HG03025 (cell line): Measurements from ENCODE around the gene RPS3.
"Not testable (repeated sequence)": the region's sequence is repeated elsewhere in the genome, so short reads cannot be mapped to it uniquely, and the experiment has no call there.

Experiments
- ATAC-seq: cut with Tn5 transposase; IDR thresholded peaks from one replicate; pipeline ENCODE4 v1.9.1; 2021; ENCODE audit warnings: mild to moderate bottlenecking, moderate library complexity; ENCODE audit not compliant: unreplicated experiment, low FRiP score

The RPS3 gene

GRCh38 chr11:75409971-75410370 lies 10.7 kb downstream of the RPS3 start:
- ATAC-seq: not testable (repeated sequence)

- not testable (repeated sequence) for ATAC-seq
These were observed 13.8 kb downstream of the RPS3 start for GRCh38 chr11:75413146-75413545.

- no peak for ATAC-seq
These were observed 14.5 kb downstream of the RPS3 start for GRCh38 chr11:75413864-75414263.

GRCh38 chr11:75420224-75421034 lies 21.1 kb downstream of the RPS3 start:
- no peak for ATAC-seq

- no peak for ATAC-seq
These were observed 21.8 kb downstream of the RPS3 start for GRCh38 chr11:75421035-75421602.

- ATAC-seq: no peak
These were observed 22.6 kb downstream of the RPS3 start for GRCh38 chr11:75421902-75422247.

GRCh38 chr11:75422248-75423231 lies 23.2 kb downstream of the RPS3 start:
- no peak for ATAC-seq

GRCh38 chr11:75423721-75424120 lies 24.4 kb downstream of the RPS3 start:
- no peak for ATAC-seq

GRCh38 chr11:75424396-75424795 lies 25.1 kb downstream of the RPS3 start:
- no peak for ATAC-seq

GRCh38 chr11:75425422-75425821 lies 26.1 kb downstream of the RPS3 start:
- no peak for ATAC-seq

- no peak for ATAC-seq
These were observed 27.4 kb downstream of the RPS3 start for GRCh38 chr11:75426720-75427086.

GRCh38 chr11:75427181-75427580 lies 27.9 kb downstream of the RPS3 start:
- no peak for ATAC-seq

- ATAC-seq: no peak
These were observed 29.0 kb downstream of the RPS3 start for GRCh38 chr11:75428281-75428724.

GRCh38 chr11:75428989-75429640 lies 29.8 kb downstream of the RPS3 start:
- no peak for ATAC-seq

- ATAC-seq: no peak
These were observed 30.3 kb downstream of the RPS3 start for GRCh38 chr11:75429641-75429901.

GRCh38 chr11:75429902-75430713 lies 30.8 kb downstream of the RPS3 start:
- ATAC-seq: peak; percentile 45

GRCh38 chr11:75430714-75431532 lies 31.6 kb downstream of the RPS3 start:
- ATAC-seq: no peak

- no peak for ATAC-seq
These were observed 32.5 kb downstream of the RPS3 start for GRCh38 chr11:75431533-75432525.
